22Rv1 (cell line): ENCODE measurements around the gene MBOAT2.

Source experiments
- ZFX ChIP-seq: fragments of 450-650 bp; IDR thresholded peaks from 2 replicates; pipeline ENCODE4 v1.6.1; 2017; ENCODE audit warnings: antibody characterized with exemption, borderline replicate concordance
- TF ChIP-seq, protein P1 (sequence below): fragments of 450-650 bp; IDR thresholded peaks from 2 replicates; pipeline ENCODE4 v1.5.1; 2017; ENCODE audit warnings: mild to moderate bottlenecking

DNA sequence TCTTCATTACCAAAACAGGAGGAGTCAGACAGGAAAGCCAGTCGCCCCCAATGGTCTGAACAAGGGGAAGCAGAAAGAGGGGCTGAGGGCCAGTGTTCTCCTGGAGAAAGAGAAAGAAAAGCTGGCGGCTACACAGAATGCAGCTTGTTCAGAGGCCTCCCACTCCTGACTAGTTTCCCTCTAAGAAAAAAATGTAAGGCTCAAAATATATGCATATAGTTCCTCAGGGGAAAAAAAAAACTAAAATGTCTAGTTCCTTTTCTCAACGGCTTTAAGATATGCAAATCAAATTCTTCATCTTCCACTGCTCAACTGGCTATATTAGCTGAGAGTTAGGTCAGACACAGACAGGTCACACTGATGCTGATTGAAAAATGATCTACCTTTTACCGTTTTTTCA is 18.6 kb downstream of the MBOAT2 start:
- TF ChIP-seq, protein P1, sequence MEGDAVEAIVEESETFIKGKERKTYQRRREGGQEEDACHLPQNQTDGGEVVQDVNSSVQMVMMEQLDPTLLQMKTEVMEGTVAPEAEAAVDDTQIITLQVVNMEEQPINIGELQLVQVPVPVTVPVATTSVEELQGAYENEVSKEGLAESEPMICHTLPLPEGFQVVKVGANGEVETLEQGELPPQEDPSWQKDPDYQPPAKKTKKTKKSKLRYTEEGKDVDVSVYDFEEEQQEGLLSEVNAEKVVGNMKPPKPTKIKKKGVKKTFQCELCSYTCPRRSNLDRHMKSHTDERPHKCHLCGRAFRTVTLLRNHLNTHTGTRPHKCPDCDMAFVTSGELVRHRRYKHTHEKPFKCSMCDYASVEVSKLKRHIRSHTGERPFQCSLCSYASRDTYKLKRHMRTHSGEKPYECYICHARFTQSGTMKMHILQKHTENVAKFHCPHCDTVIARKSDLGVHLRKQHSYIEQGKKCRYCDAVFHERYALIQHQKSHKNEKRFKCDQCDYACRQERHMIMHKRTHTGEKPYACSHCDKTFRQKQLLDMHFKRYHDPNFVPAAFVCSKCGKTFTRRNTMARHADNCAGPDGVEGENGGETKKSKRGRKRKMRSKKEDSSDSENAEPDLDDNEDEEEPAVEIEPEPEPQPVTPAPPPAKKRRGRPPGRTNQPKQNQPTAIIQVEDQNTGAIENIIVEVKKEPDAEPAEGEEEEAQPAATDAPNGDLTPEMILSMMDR: no peak
- TF ChIP-seq ZFX: no peak
